ENCODE data around the gene ANKRD7.

ANKRD7 gene

GRCh38 chr7:118224521-118224920, at the start of gene ANKRD7:
ANKRD7 (plus strand) TSS chr7:118224704; CDS start chr7:118224831, 127 bp downstream.
- TF ChIP-seq GATA2 (IDR thresholded peaks at IDR 0.05; ENCODE audit: low read depth, low read length) (no peak), GATA3 (IDR thresholded peaks at IDR 0.05; ENCODE audit: low read depth, low read length) (no peak)

GRCh38 chr7:118175740-118176139, 48.8 kb upstream of the ANKRD7 start:
- TF ChIP-seq GATA2 (IDR thresholded peaks at IDR 0.05; ENCODE audit: low read depth, low read length) (no peak), GATA3 (IDR thresholded peaks at IDR 0.05; ENCODE audit: low read depth, low read length) (no peak)

- TF ChIP-seq GATA2 (IDR thresholded peaks at IDR 0.05; ENCODE audit: low read depth, low read length): no peak
- no peak for TF ChIP-seq GATA3 (IDR thresholded peaks at IDR 0.05; ENCODE audit: low read depth, low read length)
These were observed 45.3 kb upstream of the ANKRD7 start for GRCh38 chr7:118179191-118179590.

GRCh38 chr7:118182593-118183427, 41.7 kb upstream of the ANKRD7 start:
- no peak for TF ChIP-seq GATA2 (IDR thresholded peaks at IDR 0.05; ENCODE audit: low read depth, low read length)
- no peak for TF ChIP-seq GATA3 (IDR thresholded peaks at IDR 0.05; ENCODE audit: low read depth, low read length)

GRCh38 chr7:118183428-118183785, 41.1 kb upstream of the ANKRD7 start:
- no peak for TF ChIP-seq GATA3 (IDR thresholded peaks at IDR 0.05; ENCODE audit: low read depth, low read length)
- no peak for TF ChIP-seq GATA2 (IDR thresholded peaks at IDR 0.05; ENCODE audit: low read depth, low read length)

- no peak for TF ChIP-seq GATA3 (IDR thresholded peaks at IDR 0.05; ENCODE audit: low read depth, low read length)
- TF ChIP-seq GATA2 (IDR thresholded peaks at IDR 0.05; ENCODE audit: low read depth, low read length): no peak
These were observed 40.5 kb upstream of the ANKRD7 start, which contains the start of gene LSM8 for GRCh38 chr7:118183786-118184564. LSM8 (plus strand) TSS chr7:118184164; CDS start chr7:118184224, 60 bp downstream.

- TF ChIP-seq GATA3 (IDR thresholded peaks at IDR 0.05; ENCODE audit: low read depth, low read length) (no peak), GATA2 (IDR thresholded peaks at IDR 0.05; ENCODE audit: low read depth, low read length) (no peak)
These were observed 40.0 kb upstream of the ANKRD7 start for GRCh38 chr7:118184565-118184940.

- TF ChIP-seq GATA3 (IDR thresholded peaks at IDR 0.05; ENCODE audit: low read depth, low read length) (no peak), GATA2 (IDR thresholded peaks at IDR 0.05; ENCODE audit: low read depth, low read length) (no peak)
These were observed 39.2 kb upstream of the ANKRD7 start for GRCh38 chr7:118185163-118185860.

GRCh38 chr7:118186501-118186900, 38.0 kb upstream of the ANKRD7 start:
- TF ChIP-seq GATA2 (IDR thresholded peaks at IDR 0.05; ENCODE audit: low read depth, low read length) (no peak), GATA3 (IDR thresholded peaks at IDR 0.05; ENCODE audit: low read depth, low read length) (no peak)

GRCh38 chr7:118194571-118194970, 29.9 kb upstream of the ANKRD7 start:
- no peak for TF ChIP-seq GATA2 (IDR thresholded peaks at IDR 0.05; ENCODE audit: low read depth, low read length)
- no peak for TF ChIP-seq GATA3 (IDR thresholded peaks at IDR 0.05; ENCODE audit: low read depth, low read length)

- TF ChIP-seq GATA2 (IDR thresholded peaks at IDR 0.05; ENCODE audit: low read depth, low read length) (no peak), GATA3 (IDR thresholded peaks at IDR 0.05; ENCODE audit: low read depth, low read length) (no peak)
These were observed 28.5 kb upstream of the ANKRD7 start for GRCh38 chr7:118195837-118196474.

- no peak for TF ChIP-seq GATA2 (IDR thresholded peaks at IDR 0.05; ENCODE audit: low read depth, low read length)
- no peak for TF ChIP-seq GATA3 (IDR thresholded peaks at IDR 0.05; ENCODE audit: low read depth, low read length)
These were observed 22.4 kb upstream of the ANKRD7 start for GRCh38 chr7:118202061-118202460.

GRCh38 chr7:118214051-118214832, 10.3 kb upstream of the ANKRD7 start:
- TF ChIP-seq GATA2 (IDR thresholded peaks at IDR 0.05; ENCODE audit: low read depth, low read length) (no peak), GATA3 (IDR thresholded peaks at IDR 0.05; ENCODE audit: low read depth, low read length) (no peak)
